ENCODE measurements around the gene TFAM.

The TFAM gene

GRCh38 chr10:58436071-58436470, 50.9 kb downstream of the TFAM start:
- no peak for DNase-seq

- no peak for DNase-seq
Observed at GRCh38 chr10:58438340-58438871, 53.2 kb downstream of the TFAM start.

GRCh38 chr10:58438986-58439385, 53.8 kb downstream of the TFAM start:
- no peak for DNase-seq

- no peak for DNase-seq
Observed at GRCh38 chr10:58439632-58440364, 54.6 kb downstream of the TFAM start.

GRCh38 chr10:58440484-58440883, 55.3 kb downstream of the TFAM start:
- DNase-seq: no peak

GRCh38 chr10:58444321-58444720, 59.1 kb downstream of the TFAM start:
- DNase-seq: no peak

- no peak for DNase-seq
Observed at GRCh38 chr10:58444876-58445275, 59.7 kb downstream of the TFAM start.

- no peak for DNase-seq
Observed at GRCh38 chr10:58448121-58448935, 63.1 kb downstream of the TFAM start.
